Chondrocyte (in vitro differentiated cells): ENCODE data around the gene PGLYRP3. TPM values are rescaled to one million over a fixed set of nuclear protein-coding genes. Genes with fewer than 3 reads are reported as not detected.

Experiments
- DNase-seq: peaks from one replicate; pipeline ENCODE4 v3.0.0; 2021; ENCODE audit warnings: mixed read lengths, low spot score
- H3K27ac Mint-ChIP-seq: one replicate; pipeline ENCODE4 v1.8.0; 2021; ENCODE audit warnings: mild to moderate bottlenecking, moderate library complexity, mixed read lengths; ENCODE audit not compliant: unreplicated experiment
- H3K27me3 Mint-ChIP-seq: 2 replicates; pipeline ENCODE4 v1.8.0; 2021; ENCODE audit warnings: low read depth, mixed read lengths
- H3K36me3 Mint-ChIP-seq: 2 replicates; pipeline ENCODE4 v1.8.0; 2021; ENCODE audit warnings: low read depth, mixed read lengths
- H3K4me1 Mint-ChIP-seq: 2 replicates; pipeline ENCODE4 v1.8.0; 2021; ENCODE audit warnings: low read depth, mild to moderate bottlenecking, mixed read lengths
- H3K4me3 Mint-ChIP-seq: one replicate; pipeline ENCODE4 v1.8.0; 2021; ENCODE audit warnings: mild to moderate bottlenecking, moderate library complexity, mixed read lengths; ENCODE audit not compliant: unreplicated experiment
- H3K9me3 Mint-ChIP-seq: 2 replicates; pipeline ENCODE4 v1.8.0; 2021; ENCODE audit warnings: low read depth, mixed read lengths
- total RNA-seq: library from RNA; stranded (reverse); gene quantifications from 3 replicates; pipeline ENCODE4 v1.2.1, GENCODE V29; 2021
- TF ChIP-seq, protein P1 (sequence below): fragments of 200-600 bp; sonication (generic); IDR thresholded peaks from 2 replicates; pipeline ENCODE4 v1.5.0; 2021; ENCODE audit warnings: antibody characterized with exemption, mild to moderate bottlenecking, moderate library complexity

The PGLYRP3 gene
- total RNA-seq, 1 donor from 2014 or later = not detected

DNA sequence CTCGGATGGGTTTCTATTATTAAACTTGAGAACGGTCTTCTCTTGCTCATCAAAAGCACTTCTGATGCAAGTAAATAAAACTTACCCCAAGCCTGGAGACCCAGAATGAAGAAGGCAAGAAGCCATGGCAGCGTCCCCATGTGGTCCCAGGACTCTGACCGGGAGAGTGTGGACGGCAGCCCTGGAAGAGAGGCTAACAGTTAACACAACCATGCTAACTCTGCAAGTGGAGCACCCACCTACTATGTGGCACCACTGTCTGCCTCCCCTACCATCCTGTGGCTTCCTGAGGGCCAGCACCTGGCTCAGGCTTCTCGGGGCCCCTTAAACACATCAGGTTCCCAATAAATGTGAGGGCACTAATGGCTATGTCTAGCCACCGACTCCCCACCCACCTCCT lies 2.2 kb downstream of the PGLYRP3 start:
- H3K4me1 Mint-ChIP-seq = no peaks in the 10 kb centered on the region
- H3K27me3 Mint-ChIP-seq = peaks cover 3% of the 10 kb centered on the region
- H3K9me3 Mint-ChIP-seq = peaks cover 4% of the 10 kb centered on the region
- DNase-seq = no peak
- no peak overlapping the region for H3K4me3 Mint-ChIP-seq
- H3K36me3 Mint-ChIP-seq = no peaks in the 10 kb centered on the region
- TF ChIP-seq, protein P1, sequence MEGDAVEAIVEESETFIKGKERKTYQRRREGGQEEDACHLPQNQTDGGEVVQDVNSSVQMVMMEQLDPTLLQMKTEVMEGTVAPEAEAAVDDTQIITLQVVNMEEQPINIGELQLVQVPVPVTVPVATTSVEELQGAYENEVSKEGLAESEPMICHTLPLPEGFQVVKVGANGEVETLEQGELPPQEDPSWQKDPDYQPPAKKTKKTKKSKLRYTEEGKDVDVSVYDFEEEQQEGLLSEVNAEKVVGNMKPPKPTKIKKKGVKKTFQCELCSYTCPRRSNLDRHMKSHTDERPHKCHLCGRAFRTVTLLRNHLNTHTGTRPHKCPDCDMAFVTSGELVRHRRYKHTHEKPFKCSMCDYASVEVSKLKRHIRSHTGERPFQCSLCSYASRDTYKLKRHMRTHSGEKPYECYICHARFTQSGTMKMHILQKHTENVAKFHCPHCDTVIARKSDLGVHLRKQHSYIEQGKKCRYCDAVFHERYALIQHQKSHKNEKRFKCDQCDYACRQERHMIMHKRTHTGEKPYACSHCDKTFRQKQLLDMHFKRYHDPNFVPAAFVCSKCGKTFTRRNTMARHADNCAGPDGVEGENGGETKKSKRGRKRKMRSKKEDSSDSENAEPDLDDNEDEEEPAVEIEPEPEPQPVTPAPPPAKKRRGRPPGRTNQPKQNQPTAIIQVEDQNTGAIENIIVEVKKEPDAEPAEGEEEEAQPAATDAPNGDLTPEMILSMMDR = no peak
- H3K27ac Mint-ChIP-seq = no peak overlapping the region

DNA sequence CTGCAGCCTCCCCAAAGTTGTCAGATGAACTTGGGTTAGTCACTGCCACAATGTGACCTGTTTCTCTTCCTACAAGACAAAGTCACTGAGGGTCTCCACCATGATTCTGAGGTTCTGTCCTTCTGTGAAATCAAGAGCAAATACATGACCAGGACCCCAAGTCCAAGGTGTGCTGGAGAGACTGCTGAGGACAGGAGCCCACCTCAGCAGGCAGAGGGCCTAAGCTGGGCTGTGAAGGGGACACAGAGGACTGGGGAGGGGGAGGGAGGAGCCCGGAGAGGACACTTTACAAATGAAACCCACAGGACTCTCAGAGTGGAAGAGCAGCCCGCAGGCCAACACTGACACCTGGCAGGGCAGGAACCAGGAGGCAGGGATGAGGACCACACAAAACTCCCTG lies 3.3 kb downstream of the PGLYRP3 start:
- H3K36me3 Mint-ChIP-seq = no peaks in the 10 kb centered on the region
- H3K27me3 Mint-ChIP-seq = peaks cover 9% of the 10 kb centered on the region
- H3K9me3 Mint-ChIP-seq = no peaks in the 10 kb centered on the region
- no peak overlapping the region for H3K27ac Mint-ChIP-seq
- TF ChIP-seq, protein P1 = no peak
- H3K4me1 Mint-ChIP-seq = no peaks in the 10 kb centered on the region
- DNase-seq = no peak
- H3K4me3 Mint-ChIP-seq = no peak overlapping the region

DNA sequence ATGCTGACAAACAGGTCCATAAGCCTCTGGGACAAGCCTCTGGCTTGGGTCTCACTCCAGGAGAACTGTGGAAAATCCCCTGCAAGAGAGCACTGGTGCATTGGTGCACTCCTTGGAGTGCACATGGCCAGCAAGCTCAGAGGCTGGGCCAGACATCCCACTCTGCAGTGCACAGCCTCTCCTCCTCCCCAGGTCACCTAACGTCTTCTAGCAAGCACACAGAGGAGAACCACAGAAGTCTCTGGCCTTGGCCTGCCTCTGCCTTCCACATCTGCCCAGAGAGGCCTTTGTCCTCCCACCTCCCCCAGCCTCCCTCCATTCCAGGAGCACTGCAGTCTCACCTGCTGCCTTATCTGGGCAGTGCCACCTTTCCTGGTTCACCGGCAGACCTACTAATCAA lies 4.2 kb downstream of the PGLYRP3 start:
- DNase-seq = no peak
- H3K36me3 Mint-ChIP-seq = no peaks in the 10 kb centered on the region

DNA sequence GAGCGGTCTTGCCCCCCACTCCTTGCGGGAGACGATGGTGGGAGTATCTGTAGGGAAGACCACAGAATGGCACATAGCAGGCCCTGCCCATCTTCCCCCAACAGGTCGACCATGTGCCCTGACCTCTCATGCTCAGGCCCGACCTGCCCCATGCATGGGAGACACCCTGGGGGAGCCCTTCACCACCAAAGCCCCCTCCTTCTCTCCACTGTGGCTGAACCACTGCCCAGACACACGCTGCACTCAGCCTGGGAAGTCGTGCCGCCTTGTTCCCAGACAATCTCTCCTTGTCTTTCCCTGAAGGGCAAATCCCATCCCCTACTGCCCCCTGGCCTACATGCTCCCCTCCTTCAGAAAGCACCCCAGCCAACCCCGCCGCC lies 5.5 kb downstream of the PGLYRP3 start:
- DNase-seq = no peak
- peak overlapping the region; percentile 25 for H3K27ac Mint-ChIP-seq

More for the DNA sequence above, 4.2 kb downstream of the PGLYRP3 start:
- H3K4me1 Mint-ChIP-seq = no peaks in the 10 kb centered on the region
- H3K27ac Mint-ChIP-seq = no peak overlapping the region
- H3K9me3 Mint-ChIP-seq = no peaks in the 10 kb centered on the region
- no peak overlapping the region for H3K4me3 Mint-ChIP-seq
- H3K27me3 Mint-ChIP-seq = peaks cover 14% of the 10 kb centered on the region
- TF ChIP-seq, protein P1 = no peak

DNA sequence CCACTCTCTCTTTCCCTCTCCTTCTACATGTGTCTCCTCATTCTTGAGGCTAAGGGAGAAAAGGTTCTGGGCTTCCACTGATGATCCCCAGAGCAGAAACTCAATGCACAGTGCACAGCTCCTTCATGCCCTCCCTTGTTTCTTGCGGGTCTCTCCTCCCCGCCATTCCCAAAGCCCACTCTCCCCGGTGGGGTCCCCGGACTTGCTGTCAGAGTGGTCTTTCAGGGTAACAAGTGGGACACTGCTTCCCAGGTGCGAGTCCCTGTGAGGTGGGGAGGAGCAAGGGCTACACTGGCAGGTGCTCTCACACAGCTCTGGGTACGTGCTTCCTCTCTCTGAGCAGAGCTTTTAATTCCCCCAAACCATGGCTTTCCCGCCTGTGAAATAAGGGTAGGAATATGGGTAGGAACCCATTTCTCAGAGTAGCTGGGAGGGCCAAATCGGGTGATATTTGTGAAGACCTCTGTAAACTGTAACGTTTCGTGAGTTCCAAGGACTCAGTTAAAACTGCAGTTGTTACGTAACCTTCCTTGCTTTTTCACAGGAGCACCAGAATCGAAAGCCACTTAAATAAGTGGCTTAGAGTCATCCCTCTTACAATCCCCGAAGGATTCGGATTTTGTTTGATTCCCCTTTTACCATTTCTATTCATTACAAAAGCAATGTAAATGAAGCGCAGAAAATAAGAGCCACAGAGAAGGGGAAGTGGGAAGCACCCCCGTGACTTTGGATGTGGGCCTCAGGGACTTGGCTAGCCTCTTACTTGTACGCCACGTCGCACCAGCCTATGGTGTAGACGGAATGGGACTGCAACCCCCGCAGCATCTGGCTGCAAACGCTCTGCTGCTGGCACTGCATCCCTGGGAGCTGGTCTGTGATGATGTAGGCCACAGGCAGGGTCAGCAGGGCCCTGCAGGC lies 6.2 kb downstream of the PGLYRP3 start:
- no peak overlapping the region for H3K4me3 Mint-ChIP-seq
- DNase-seq = no peak
- H3K27me3 Mint-ChIP-seq = peaks cover 17% of the 10 kb centered on the region
- no peak overlapping the region for H3K27ac Mint-ChIP-seq
- TF ChIP-seq, protein P1 = no peak
- no peaks in the 10 kb centered on the region for H3K9me3 Mint-ChIP-seq
- H3K36me3 Mint-ChIP-seq = no peaks in the 10 kb centered on the region
- H3K4me1 Mint-ChIP-seq = no peaks in the 10 kb centered on the region

More for the DNA sequence above, 5.5 kb downstream of the PGLYRP3 start:
- no peaks in the 10 kb centered on the region for H3K9me3 Mint-ChIP-seq
- peaks cover 17% of the 10 kb centered on the region for H3K27me3 Mint-ChIP-seq
- TF ChIP-seq, protein P1 = no peak
- no peaks in the 10 kb centered on the region for H3K36me3 Mint-ChIP-seq
- no peaks in the 10 kb centered on the region for H3K4me1 Mint-ChIP-seq
- no peak overlapping the region for H3K4me3 Mint-ChIP-seq
